ENCODE data around the gene TEKT1. TPM values are rescaled to one million over a fixed set of nuclear protein-coding genes. Genes with fewer than 3 reads are reported as not detected.
"Not testable (repeated sequence)": the region's sequence is repeated elsewhere in the genome, so short reads cannot be mapped to it uniquely, and the experiment has no call there.

TEKT1 gene
- total and polyA plus RNA-seq, 7 experiments from 2014 or later, result not detected

- Histone ChIP-seq H3K9me3 (ENCODE audit: control insufficient read depth in 2 of 3, low read length in 3 of 3) (no peaks in the 10 kb centered on the region), H3K27me3 (ENCODE audit: control insufficient read depth in 2 of 2, insufficient read depth in 2 of 2, low read length in 2 of 2) (no peaks in the 10 kb centered on the region), H3K27ac (ENCODE audit: low read depth, low read length) (no peak overlapping the region), H3K36me3 (ENCODE audit: control insufficient read depth in 2 of 3, insufficient read depth in 3 of 3, low read length in 3 of 3) (no peaks in the 10 kb centered on the region), H3K4me3 (ENCODE audit: low read length) (peak overlapping the region; percentile 34), H3K4me1 (ENCODE audit: control insufficient read depth in 2 of 2, insufficient read depth in 2 of 2, low read length in 2 of 2) (no peaks in the 10 kb centered on the region)
- Mint-ChIP-seq H3K36me3 (peaks cover 0 to 3% (median 0%) of the 10 kb centered on the region in 5 donors), H3K27ac (peak overlapping the region in 5 of 9 donors; percentile 3 to 75 (median 41)), H3K9me3 (no peaks in the 10 kb centered on the region), H3K4me1 (peaks cover 2 to 17% (median 6%) of the 10 kb centered on the region in 7 donors), H3K4me3 (peak overlapping the region in 9 of 10 donors; percentile 49 to 78 (median 63)), H3K27me3 (peaks cover 0 to 20% (median 11%) of the 10 kb centered on the region in 5 donors)
- ChIA-PET CTCF (no interaction called here), POLR2A (interaction anchor here (0.6 kb wide), 1 partner anchor 838 kb away, joined by 4 read pairs; no protein-coding TSS in a partner anchor)
- intact Hi-C loops (cut with micrococcal nuclease), result no loop called here
- ATAC-seq, result no peak
- peak in 3 of 9 donors; percentile 1 to 30 (median 4) for DNase-seq
These were observed 22.4 kb upstream of the TEKT1 start for GRCh38 chr17:6853764-6854442.

GRCh38 chr17:6848545-6849179 is 17.1 kb upstream of the TEKT1 start:
- H3K4me3 Mint-ChIP-seq; H3K36me3 Mint-ChIP-seq; CTCF ChIA-PET; H3K9me3 Mint-ChIP-seq; H3K4me3 ChIP-seq (ENCODE audit: low read length); H3K4me1 ChIP-seq (ENCODE audit: control insufficient read depth in 2 of 2, insufficient read depth in 2 of 2, low read length in 2 of 2); H3K27ac ChIP-seq (ENCODE audit: low read depth, low read length); ATAC-seq; H3K27me3 ChIP-seq (ENCODE audit: control insufficient read depth in 2 of 2, insufficient read depth in 2 of 2, low read length in 2 of 2); POLR2A ChIA-PET; H3K9me3 ChIP-seq (ENCODE audit: control insufficient read depth in 2 of 3, low read length in 3 of 3); H3K27ac Mint-ChIP-seq; H3K36me3 ChIP-seq (ENCODE audit: control insufficient read depth in 2 of 3, insufficient read depth in 3 of 3, low read length in 3 of 3); DNase-seq: not testable (repeated sequence)
- Mint-ChIP-seq H3K4me1 (peaks cover 0 to 15% (median 4%) of the 10 kb centered on the region in 7 donors), H3K27me3 (peaks cover 4 to 40% (median 22%) of the 10 kb centered on the region in 5 donors)
- intact Hi-C loops (cut with micrococcal nuclease), result loop anchor here in 1 of 2 donors (10.0 kb wide), 2 partner anchors 46 to 184 kb away; no protein-coding TSS in a partner anchor

- ATAC-seq; H3K4me1 ChIP-seq (ENCODE audit: control insufficient read depth in 2 of 2, insufficient read depth in 2 of 2, low read length in 2 of 2); POLR2A ChIA-PET; DNase-seq; H3K36me3 Mint-ChIP-seq; H3K27me3 ChIP-seq (ENCODE audit: control insufficient read depth in 2 of 2, insufficient read depth in 2 of 2, low read length in 2 of 2); H3K4me3 ChIP-seq (ENCODE audit: low read length); H3K9me3 ChIP-seq (ENCODE audit: control insufficient read depth in 2 of 3, low read length in 3 of 3); H3K36me3 ChIP-seq (ENCODE audit: control insufficient read depth in 2 of 3, insufficient read depth in 3 of 3, low read length in 3 of 3); H3K9me3 Mint-ChIP-seq; H3K27ac ChIP-seq (ENCODE audit: low read depth, low read length): not testable (repeated sequence)
- H3K27me3 Mint-ChIP-seq, result peaks cover 15 to 54% (median 31%) of the 10 kb centered on the region in 5 donors
- CTCF ChIA-PET, result interaction anchor here (1.2 kb wide), 1 partner anchor 13 kb away, joined by 3 read pairs; no protein-coding TSS in a partner anchor
- peak overlapping the region in 1 of 10 donors; percentile 19 for H3K4me3 Mint-ChIP-seq
- intact Hi-C loops (cut with micrococcal nuclease), result loop anchor here in 1 of 2 donors (10.0 kb wide), 2 partner anchors 49 to 181 kb away; no protein-coding TSS in a partner anchor
- peak overlapping the region in 1 of 9 donors; percentile 66 for H3K27ac Mint-ChIP-seq
- peaks cover 0 to 18% (median 0%) of the 10 kb centered on the region in 7 donors for H3K4me1 Mint-ChIP-seq
These were observed 14.6 kb upstream of the TEKT1 start for GRCh38 chr17:6846138-6846537.

- H3K4me1 ChIP-seq (ENCODE audit: control insufficient read depth in 2 of 2, insufficient read depth in 2 of 2, low read length in 2 of 2); H3K27ac Mint-ChIP-seq; H3K9me3 ChIP-seq (ENCODE audit: control insufficient read depth in 2 of 3, low read length in 3 of 3); H3K36me3 ChIP-seq (ENCODE audit: control insufficient read depth in 2 of 3, insufficient read depth in 3 of 3, low read length in 3 of 3); H3K27ac ChIP-seq (ENCODE audit: low read depth, low read length); DNase-seq; H3K36me3 Mint-ChIP-seq; POLR2A ChIA-PET; H3K27me3 ChIP-seq (ENCODE audit: control insufficient read depth in 2 of 2, insufficient read depth in 2 of 2, low read length in 2 of 2); H3K4me3 ChIP-seq (ENCODE audit: low read length); H3K4me3 Mint-ChIP-seq; ATAC-seq; H3K9me3 Mint-ChIP-seq: not testable (repeated sequence)
- CTCF ChIA-PET, result interaction anchor here (0.9 to 2.8 kb wide), 4 partner anchors 11 to 160 kb away, joined by 3 to 18 read pairs (median 6); no protein-coding TSS in a partner anchor
- H3K4me1 Mint-ChIP-seq, result peaks cover 0 to 18% (median 0%) of the 10 kb centered on the region in 7 donors
- H3K27me3 Mint-ChIP-seq, result peaks cover 21 to 61% (median 38%) of the 10 kb centered on the region in 5 donors
- intact Hi-C loops (cut with micrococcal nuclease), result loop anchor here (5.0 to 10.0 kb wide), 3 partner anchors 50 to 1257 kb away; no protein-coding TSS in a partner anchor
These were observed 12.9 kb upstream of the TEKT1 start for GRCh38 chr17:6844406-6844805.

GRCh38 chr17:6843241-6843880 is 11.8 kb upstream of the TEKT1 start:
- CTCF ChIA-PET, result interaction anchor here (0.8 to 2.8 kb wide), 11 partner anchors 10 to 300 kb away, joined by 3 to 18 read pairs (median 4); partner anchors contain the start of gene XAF1
- Histone ChIP-seq H3K36me3 (ENCODE audit: control insufficient read depth in 2 of 3, insufficient read depth in 3 of 3, low read length in 3 of 3) (no peaks in the 10 kb centered on the region), H3K4me1 (ENCODE audit: control insufficient read depth in 2 of 2, insufficient read depth in 2 of 2, low read length in 2 of 2) (no peaks in the 10 kb centered on the region), H3K4me3 (ENCODE audit: low read length) (no peak overlapping the region), H3K27ac (ENCODE audit: low read depth, low read length) (no peak overlapping the region), H3K9me3 (ENCODE audit: control insufficient read depth in 2 of 3, low read length in 3 of 3) (no peaks in the 10 kb centered on the region), H3K27me3 (ENCODE audit: control insufficient read depth in 2 of 2, insufficient read depth in 2 of 2, low read length in 2 of 2) (no peaks in the 10 kb centered on the region)
- H3K4me3 Mint-ChIP-seq, result no peak overlapping the region
- DNase-seq (peak in 6 of 9 donors; percentile 16 to 50 (median 30)), ATAC-seq (peak; percentile 70)
- POLR2A ChIA-PET, result interaction anchor here (1.2 kb wide), 1 partner anchor 161 kb away, joined by 6 read pairs; no protein-coding TSS in a partner anchor
- H3K9me3 Mint-ChIP-seq, result no peaks in the 10 kb centered on the region
- peaks cover 0 to 18% (median 0%) of the 10 kb centered on the region in 7 donors for H3K4me1 Mint-ChIP-seq
- intact Hi-C loops (cut with micrococcal nuclease), result loop anchor here (1.0 to 10.0 kb wide), 8 partner anchors 51 to 1256 kb away; partner anchors contain the start of gene XAF1 (in 1 of the 2)
- no peak overlapping the region for H3K27ac Mint-ChIP-seq
- H3K36me3 Mint-ChIP-seq, result no peaks in the 10 kb centered on the region
- H3K27me3 Mint-ChIP-seq, result peaks cover 27 to 67% (median 43%) of the 10 kb centered on the region in 5 donors

- not testable (repeated sequence) for ATAC-seq
These were observed 10.2 kb upstream of the TEKT1 start for GRCh38 chr17:6841769-6842168.

More at GRCh38 chr17:6841769-6842168, 10.2 kb upstream of the TEKT1 start:
- H3K27me3 ChIP-seq (ENCODE audit: control insufficient read depth in 2 of 2, insufficient read depth in 2 of 2, low read length in 2 of 2); H3K36me3 ChIP-seq (ENCODE audit: control insufficient read depth in 2 of 3, insufficient read depth in 3 of 3, low read length in 3 of 3); H3K9me3 ChIP-seq (ENCODE audit: control insufficient read depth in 2 of 3, low read length in 3 of 3); POLR2A ChIA-PET; H3K27ac Mint-ChIP-seq; H3K36me3 Mint-ChIP-seq; H3K9me3 Mint-ChIP-seq; H3K4me3 ChIP-seq (ENCODE audit: low read length); H3K27ac ChIP-seq (ENCODE audit: low read depth, low read length); H3K4me1 ChIP-seq (ENCODE audit: control insufficient read depth in 2 of 2, insufficient read depth in 2 of 2, low read length in 2 of 2); H3K4me3 Mint-ChIP-seq; DNase-seq: not testable (repeated sequence)
- CTCF ChIA-PET, result interaction anchor here (1.3 to 2.8 kb wide), 2 partner anchors 9 to 163 kb away, joined by 3 to 18 read pairs; no protein-coding TSS in a partner anchor
- intact Hi-C loops (cut with micrococcal nuclease), result loop anchor here (2.0 to 10.0 kb wide), 5 partner anchors 53 to 1254 kb away; partner anchors contain the start of gene XAF1 (in 1 of the 2)
- peaks cover 0 to 16% (median 0%) of the 10 kb centered on the region in 7 donors for H3K4me1 Mint-ChIP-seq
- H3K27me3 Mint-ChIP-seq, result peaks cover 36 to 77% (median 45%) of the 10 kb centered on the region in 5 donors

All from naive thymus-derived CD4-positive, alpha-beta T cell (primary cell).